Common myeloid progenitor, CD34-positive (primary cell): ENCODE data around the gene DOCK4.

Experiments
- CTCF ChIA-PET: fragments of 350-600 bp; sonication (Branson Sonifier 250); formaldehyde crosslinking; loops from one replicate; lab custom pipeline; 2021; ENCODE audit warnings: antibody characterized with exemption; lab: Charles Lee
- POLR2A ChIA-PET: fragments of 350-600 bp; sonication (Branson Sonifier 250); formaldehyde crosslinking; loops from one replicate; lab custom pipeline; 2021; ENCODE audit warnings: antibody characterized with exemption; lab: Charles Lee
- DNase-seq, 3 donors: peaks; one replicate each; pipeline versions ENCODE4 v3.0.0 to v3.0.0-alpha.2; 2013
- H3K27ac ChIP-seq, 2 experiments: 1 replicate in 1 of 2; 2 replicates in 1 of 2; pipeline ENCODE4 v1.7.0; 2013; ENCODE audit warnings: inconsistent platforms in 2 of 2, low read length in 2 of 2, mild to moderate bottlenecking in 2 of 2, low read depth in 1 of 2, moderate library complexity in 1 of 2; ENCODE audit not compliant: severe bottlenecking in 2 of 2, insufficient read depth in 1 of 2, poor library complexity in 1 of 2
- H3K27me3 ChIP-seq, 5 experiments: replicated peaks in 2 of 5; 1 replicate in 3 of 5; 2 replicates in 2 of 5; pipeline versions ENCODE4 v1.6.1 to v1.7.0; 2013; ENCODE audit warnings: low read length in 4 of 5, mild to moderate bottlenecking in 2 of 5, moderate library complexity in 2 of 5, inconsistent platforms in 1 of 5; ENCODE audit not compliant: insufficient read depth in 5 of 5, control insufficient read depth in 4 of 5
- H3K36me3 ChIP-seq, 4 experiments: 1 replicate in 2 of 4; 2 replicates in 2 of 4; pipeline versions ENCODE4 v1.6.1 to v1.7.0; 2013; ENCODE audit warnings: low read length in 3 of 4, control low read depth in 1 of 4, mild to moderate bottlenecking in 1 of 4; ENCODE audit not compliant: control insufficient read depth in 4 of 4, insufficient read depth in 4 of 4
- H3K4me1 ChIP-seq, 4 experiments: 1 replicate in 3 of 4; 2 replicates in 1 of 4; pipeline versions ENCODE4 v1.6.1 to v1.7.1; 2013; ENCODE audit warnings: low read length in 3 of 4, mild to moderate bottlenecking in 3 of 4, control low read depth in 1 of 4, inconsistent platforms in 1 of 4, moderate library complexity in 1 of 4; ENCODE audit not compliant: control insufficient read depth in 4 of 4, insufficient read depth in 4 of 4; ENCODE audit errors: control extremely low read depth in 1 of 4
- H3K4me3 ChIP-seq, 7 experiments: 1 replicate in 4 of 7; 2 replicates in 3 of 7; pipeline versions ENCODE4 v1.5.1 to v1.7.0; 2013; ENCODE audit warnings: mild to moderate bottlenecking in 7 of 7, low read length in 6 of 7, moderate library complexity in 6 of 7, inconsistent platforms in 2 of 7, low read depth in 2 of 7, control low read depth in 1 of 7; ENCODE audit not compliant: insufficient read depth in 4 of 7, control insufficient read depth in 1 of 7; ENCODE audit errors: extremely low read depth in 1 of 7
- H3K9me3 ChIP-seq, 5 experiments: 1 replicate in 4 of 5; 2 replicates in 1 of 5; pipeline versions ENCODE4 v1.6.1 to v1.7.1; 2013; ENCODE audit warnings: low read length in 4 of 5, mild to moderate bottlenecking in 2 of 5, inconsistent platforms in 1 of 5, low read depth in 1 of 5, moderate library complexity in 1 of 5; ENCODE audit not compliant: control insufficient read depth in 4 of 5, insufficient read depth in 2 of 5; ENCODE audit errors: control extremely low read depth in 1 of 5
- WGBS: methylation state at CpG from one replicate; pipeline ENCODE4 v1.1.5; 2013; ENCODE audit not compliant: insufficient coverage; 5-methylcytosine and 5-hydroxymethylcytosine counted together

Gene DOCK4

GRCh38 chr7:112193915-112194502 lies 12.2 kb downstream of the DOCK4 start:
- H3K9me3 ChIP-seq: no peaks in the 10 kb centered on the region
- ChIA-PET CTCF (no interaction called here), POLR2A (no interaction called here)
- no peak overlapping the region for H3K4me3 ChIP-seq
- H3K27me3 ChIP-seq: no peaks in the 10 kb centered on the region
- H3K27ac ChIP-seq: no peak overlapping the region
- H3K36me3 ChIP-seq: no peaks in the 10 kb centered on the region
- no peak for DNase-seq
- no peaks in the 10 kb centered on the region for H3K4me1 ChIP-seq

- ChIA-PET CTCF (interaction anchor here (1.1 to 1.2 kb wide), 2 partner anchors 8 to 10 kb away, joined by 3 read pairs; no protein-coding TSS in a partner anchor), POLR2A (no interaction called here)
- no peaks in the 10 kb centered on the region for H3K9me3 ChIP-seq
- no peaks in the 10 kb centered on the region for H3K27me3 ChIP-seq
- H3K36me3 ChIP-seq: no peaks in the 10 kb centered on the region
- no peaks in the 10 kb centered on the region for H3K4me1 ChIP-seq
- no peak for DNase-seq
- 100% methylated on average over 1 of the region's 4 CpGs for WGBS
- no peak overlapping the region for H3K4me3 ChIP-seq
- H3K27ac ChIP-seq: no peak overlapping the region
These were observed 13.7 kb downstream of the DOCK4 start for GRCh38 chr7:112192236-112193154.

- Histone ChIP-seq H3K36me3 (no peaks in the 10 kb centered on the region), H3K27me3 (no peaks in the 10 kb centered on the region), H3K9me3 (no peaks in the 10 kb centered on the region), H3K27ac (no peak overlapping the region), H3K4me3 (no peak overlapping the region), H3K4me1 (no peaks in the 10 kb centered on the region)
- 87% methylated on average over 2 of the region's 2 CpGs for WGBS
- no peak for DNase-seq
- CTCF ChIA-PET: no interaction called here
- POLR2A ChIA-PET: no interaction called here
These were observed 16.1 kb downstream of the DOCK4 start for GRCh38 chr7:112190120-112190519.

DNA sequence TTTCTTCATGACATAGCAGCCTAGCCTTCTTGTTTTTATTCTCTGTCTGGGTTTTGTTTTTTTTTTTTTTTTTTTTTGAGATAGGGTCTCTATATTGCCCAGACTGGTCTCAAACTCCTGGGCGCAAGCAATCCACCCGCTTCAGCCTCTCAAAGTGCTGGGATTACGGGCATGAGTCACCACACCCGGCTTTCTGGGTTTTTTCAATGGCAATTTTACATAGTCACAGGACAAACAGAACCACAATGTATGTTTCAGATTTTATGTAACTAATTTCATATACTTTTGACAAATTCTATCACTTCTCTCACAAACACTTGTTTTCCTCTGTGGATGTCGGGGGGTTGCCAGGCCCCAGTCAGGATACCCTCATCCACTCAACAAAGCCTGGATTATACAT lies 16.5 kb downstream of the DOCK4 start:
- CTCF ChIA-PET: no interaction called here
- no peaks in the 10 kb centered on the region for H3K9me3 ChIP-seq
- no peak overlapping the region for H3K4me3 ChIP-seq
- no peaks in the 10 kb centered on the region for H3K27me3 ChIP-seq
- 100% methylated on average over 1 of the region's 5 CpGs for WGBS
- H3K27ac ChIP-seq: no peak overlapping the region
- no peaks in the 10 kb centered on the region for H3K4me1 ChIP-seq
- POLR2A ChIA-PET: no interaction called here
- no peak for DNase-seq
- H3K36me3 ChIP-seq: no peaks in the 10 kb centered on the region

GRCh38 chr7:112188257-112188656 lies 17.9 kb downstream of the DOCK4 start:
- CTCF ChIA-PET: interaction anchor here (1.6 kb wide), 1 partner anchor 10 kb away, joined by 3 read pairs; no protein-coding TSS in a partner anchor
- Histone ChIP-seq H3K4me1 (no peaks in the 10 kb centered on the region), H3K27me3 (no peaks in the 10 kb centered on the region), H3K9me3 (no peaks in the 10 kb centered on the region), H3K36me3 (no peaks in the 10 kb centered on the region), H3K4me3 (no peak overlapping the region), H3K27ac (no peak overlapping the region)
- 95% methylated on average over 3 of the region's 3 CpGs for WGBS
- POLR2A ChIA-PET: no interaction called here
- DNase-seq: no peak

GRCh38 chr7:112186300-112186699 lies 19.9 kb downstream of the DOCK4 start:
- no peak overlapping the region for H3K4me3 ChIP-seq
- H3K4me1 ChIP-seq: no peaks in the 10 kb centered on the region
- WGBS: no CpG with 5 or more reads among the region's 1 CpG
- no peaks in the 10 kb centered on the region for H3K36me3 ChIP-seq
- no peaks in the 10 kb centered on the region for H3K9me3 ChIP-seq
- CTCF ChIA-PET: no interaction called here
- POLR2A ChIA-PET: no interaction called here
- no peak for DNase-seq
- H3K27ac ChIP-seq: no peak overlapping the region
- no peaks in the 10 kb centered on the region for H3K27me3 ChIP-seq
